Sigmoid colon (tissue), 7 donors: Measurements from ENCODE around the gene ELAVL3. TPM values are rescaled to one million over a fixed set of nuclear protein-coding genes. Genes with fewer than 3 reads are reported as not detected.
"Not testable (repeated sequence)": the region's sequence is repeated elsewhere in the genome, so short reads cannot be mapped to it uniquely, and the experiment has no call there.

ENCODE experiments used
- DNase-seq: peaks from one replicate; pipeline ENCODE4 v3.0.0-alpha.2; 2019
- H3K27ac ChIP-seq, 4 donors: fragments of 200-600 bp; sonication (generic); one replicate each; pipeline ENCODE4 v1.5.1; 2016 to 2019; ENCODE audit warnings: mild to moderate bottlenecking in 1 of 4
- H3K27me3 ChIP-seq, 3 donors: fragments of 200-600 bp; sonication (generic); one replicate each; pipeline ENCODE4 v1.5.1; 2019; ENCODE audit warnings: mild to moderate bottlenecking in 1 of 3
- H3K36me3 ChIP-seq, 4 donors: fragments of 200-600 bp; sonication (generic); one replicate each; pipeline ENCODE4 v1.5.1; 2016 to 2019
- H3K4me1 ChIP-seq, 4 donors: fragments of 200-600 bp; sonication (generic); one replicate each; pipeline ENCODE4 v1.5.1; 2017 to 2019
- H3K4me3 ChIP-seq, 4 donors: fragments of 200-600 bp; sonication (generic); one replicate each; pipeline ENCODE4 v1.5.1; 2017 to 2019; ENCODE audit warnings: mild to moderate bottlenecking in 2 of 4, moderate library complexity in 1 of 4
- H3K9me3 ChIP-seq, 4 donors: fragments of 200-600 bp in 3 of 4; sonication (generic) in 3 of 4; one replicate each; pipeline versions ENCODE4 v1.5.1 to v1.6.1; 2013 to 2019
- CTCF ChIP-seq, 4 experiments: fragments of 450-650 bp in 3 of 4; fragments of 200-600 bp in 1 of 4; IDR thresholded peaks; one replicate each; pipeline ENCODE4 v1.5.1; 2016 to 2019; ENCODE audit warnings: antibody characterized with exemption in 4 of 4, mild to moderate bottlenecking in 3 of 4, moderate library complexity in 2 of 4
- EP300 ChIP-seq, 4 donors: sonication (generic); formaldehyde crosslinking; IDR thresholded peaks; one replicate each; pipeline ENCODE4 v1.6.1; 2017; ENCODE audit warnings: antibody characterized with exemption in 4 of 4
- POLR2A ChIP-seq, 2 donors: fragments of 450-650 bp; IDR thresholded peaks; one replicate each; pipeline ENCODE4 v1.6.1; 2016; ENCODE audit warnings: antibody characterized with exemption in 2 of 2, mild to moderate bottlenecking in 2 of 2, moderate library complexity in 2 of 2
- POLR2AphosphoS5 ChIP-seq, 4 donors: sonication (generic); formaldehyde crosslinking; IDR thresholded peaks; one replicate each; pipeline ENCODE4 v1.6.1; 2017; ENCODE audit warnings: antibody characterized with exemption in 4 of 4
- WGBS, 2 donors: extraction: QIAGEN DNeasy Blood & Tissue Kit; methylation state at CpG; one replicate each; pipeline ENCODE4 v1.1.7; 2013; 5-methylcytosine and 5-hydroxymethylcytosine counted together
- intact Hi-C: fragments of 100-400 bp; cut with DNase I; formaldehyde crosslinking; loops from one replicate; pipeline ENCODE4 v1.15.1; 2023
- polyA plus RNA-seq, 3 donors: library from polyadenylated mRNA; stranded (reverse); fragments of 200-250 nt; gene quantifications; one replicate each; pipeline ENCODE4 v1.2.3, GENCODE V29; 2013
- total RNA-seq, 4 donors: library from RNA; depleted of rRNA; stranded (reverse); fragments of >200 nt; gene quantifications; one replicate each; pipeline ENCODE4 v1.1.0, GENCODE V29; 2016
- donor health status: healthy with polysubstance abuse.
- donor health status: Bipolar disorder and iron deficiency.
- donor health status: healthy.

The ELAVL3 gene
- total and polyA plus RNA-seq, 7 donors, result under 0.01 to 3.0 (median 0.85) TPM; not detected in 1

- H3K4me1 ChIP-seq, result no peaks in the 10 kb centered on the region
- H3K27ac ChIP-seq, result no peak overlapping the region
- H3K36me3 ChIP-seq, result no peaks in the 10 kb centered on the region
- no peaks in the 10 kb centered on the region for H3K9me3 ChIP-seq
- intact Hi-C loops, result no loop called here
- DNase-seq, result no peak
- WGBS, 2 donors, result 76 to 91% methylated on average over 7 of the region's 7 CpGs
- no peak for TF ChIP-seq EP300 (IDR thresholded peaks at IDR 0.05)
- H3K27me3 ChIP-seq, result peaks cover 0 to 14% (median 0%) of the 10 kb centered on the region in 3 donors
- no peak overlapping the region for H3K4me3 ChIP-seq
Observed at GRCh38 chr19:11456659-11457058, 24.2 kb downstream of the ELAVL3 start.

- H3K4me3 ChIP-seq, H3K9me3 ChIP-seq, H3K4me1 ChIP-seq, H3K36me3 ChIP-seq, DNase-seq, H3K27ac ChIP-seq, intact Hi-C loops: not testable (repeated sequence)
- H3K27me3 ChIP-seq, result peaks cover 0 to 18% (median 0%) of the 10 kb centered on the region in 3 donors
- 72 to 92% methylated on average over 9 of the region's 9 CpGs for WGBS, 2 donors
Observed at GRCh38 chr19:11455233-11455554, 25.7 kb downstream of the ELAVL3 start.

DNA sequence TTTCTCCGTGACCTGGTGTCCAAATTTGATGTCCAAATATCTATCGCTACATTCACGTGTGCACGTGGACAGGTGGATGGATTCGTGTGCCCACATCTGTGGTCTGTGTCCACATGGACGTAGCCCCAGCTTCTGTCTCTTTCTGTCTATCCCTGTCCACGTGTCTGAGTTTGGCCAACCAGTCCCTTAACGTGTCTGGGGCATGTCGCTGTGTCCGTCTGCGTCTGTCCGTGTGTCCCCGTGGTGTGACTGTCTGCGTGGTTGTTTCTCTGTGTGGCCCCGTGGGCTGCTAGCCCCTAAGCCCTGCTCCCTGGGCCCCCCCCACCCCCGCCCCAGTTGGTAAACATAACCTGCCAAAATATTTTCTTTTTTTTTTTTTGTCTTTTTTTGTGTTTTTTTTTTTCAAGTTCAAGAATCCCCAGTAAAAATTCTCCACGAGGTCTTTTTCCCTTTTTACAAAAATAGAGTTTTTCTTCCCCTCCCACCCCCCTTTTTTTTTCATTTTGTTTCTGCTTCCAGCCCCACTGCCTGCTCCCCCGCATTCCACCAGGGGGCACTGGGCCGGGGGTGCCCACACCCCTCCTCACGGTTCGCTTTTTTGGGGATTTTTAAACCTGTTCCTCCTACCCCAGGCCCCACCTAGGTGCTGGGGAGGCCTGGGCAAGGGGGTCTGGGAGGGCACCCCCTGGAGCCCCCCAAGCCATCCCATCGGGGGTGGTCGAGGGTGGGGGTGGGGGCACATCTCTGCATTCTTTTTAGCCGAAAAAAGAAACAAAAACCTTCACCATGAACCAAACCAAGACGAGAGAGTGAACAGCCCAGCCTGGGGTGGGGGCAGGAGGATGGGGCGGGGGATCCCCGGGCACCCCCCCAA, 27.1 kb downstream of the ELAVL3 start:
- H3K36me3 ChIP-seq, result peaks cover 5 to 24% (median 15%) of the 10 kb centered on the region in 4 donors
- no peaks in the 10 kb centered on the region for H3K4me1 ChIP-seq
- no peak overlapping the region for H3K4me3 ChIP-seq
- peaks cover 0 to 13% (median 0%) of the 10 kb centered on the region in 3 donors for H3K27me3 ChIP-seq
- H3K27ac ChIP-seq, result no peak overlapping the region
- WGBS, 2 donors, result 39 to 54% methylated on average over 27 of the region's 27 CpGs
- no peak for DNase-seq
- H3K9me3 ChIP-seq, result no peaks in the 10 kb centered on the region
- no peak for TF ChIP-seq CTCF (IDR thresholded peaks at IDR 0.05)
- TF ChIP-seq POLR2A (IDR thresholded peaks at IDR 0.05), result no peak
- TF ChIP-seq EP300 (IDR thresholded peaks at IDR 0.05), result no peak
- TF ChIP-seq POLR2AphosphoS5 (IDR thresholded peaks at IDR 0.05), result no peak
- intact Hi-C loops, result no loop called here

DNA sequence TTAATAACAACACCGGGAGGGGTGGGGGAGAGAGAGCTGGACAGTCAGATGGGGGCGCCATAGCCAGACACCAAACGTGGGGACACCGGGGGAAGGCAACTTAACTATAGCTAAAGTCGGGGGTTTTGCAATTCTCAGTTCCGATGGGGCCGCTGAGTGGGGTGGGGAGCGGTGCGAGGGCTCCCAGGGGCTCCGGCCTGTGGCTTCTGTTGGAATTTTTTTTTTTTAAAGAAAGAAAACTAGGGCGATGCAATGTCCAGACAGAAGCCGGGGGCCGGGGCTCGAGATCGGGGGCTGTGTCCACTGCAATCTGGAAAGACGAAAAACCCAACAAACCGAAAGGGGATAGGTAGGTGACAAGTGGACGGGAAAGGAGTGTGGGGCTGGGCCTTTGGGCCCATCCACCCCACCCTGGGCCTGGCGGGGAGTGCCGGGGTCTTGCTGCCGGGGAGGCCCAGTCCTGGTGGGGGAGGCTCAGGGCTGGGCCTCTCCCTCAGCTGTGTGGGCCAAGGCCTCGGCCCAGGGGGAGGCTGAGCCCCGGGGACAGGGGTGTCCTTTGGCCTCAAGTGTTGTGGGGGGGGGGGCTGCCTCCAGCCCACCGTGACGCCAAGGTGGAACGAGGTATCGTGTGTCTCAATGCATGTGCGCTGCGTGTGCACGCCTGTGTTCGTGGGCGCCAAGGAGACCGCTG, 28.1 kb downstream of the ELAVL3 start:
- H3K27ac ChIP-seq, result no peak overlapping the region
- WGBS, 2 donors, result 75 to 83% methylated on average over 33 of the region's 33 CpGs
- intact Hi-C loops, result no loop called here
- no peaks in the 10 kb centered on the region for H3K9me3 ChIP-seq
- no peak for TF ChIP-seq CTCF (IDR thresholded peaks at IDR 0.05)
- no peak for TF ChIP-seq EP300 (IDR thresholded peaks at IDR 0.05)
- no peak for TF ChIP-seq POLR2AphosphoS5 (IDR thresholded peaks at IDR 0.05)
- DNase-seq, result no peak
- no peak overlapping the region for H3K4me3 ChIP-seq
- peaks cover 0 to 13% (median 0%) of the 10 kb centered on the region in 3 donors for H3K27me3 ChIP-seq
- H3K36me3 ChIP-seq, result peaks cover 5 to 33% (median 23%) of the 10 kb centered on the region in 4 donors
- no peaks in the 10 kb centered on the region for H3K4me1 ChIP-seq

DNA sequence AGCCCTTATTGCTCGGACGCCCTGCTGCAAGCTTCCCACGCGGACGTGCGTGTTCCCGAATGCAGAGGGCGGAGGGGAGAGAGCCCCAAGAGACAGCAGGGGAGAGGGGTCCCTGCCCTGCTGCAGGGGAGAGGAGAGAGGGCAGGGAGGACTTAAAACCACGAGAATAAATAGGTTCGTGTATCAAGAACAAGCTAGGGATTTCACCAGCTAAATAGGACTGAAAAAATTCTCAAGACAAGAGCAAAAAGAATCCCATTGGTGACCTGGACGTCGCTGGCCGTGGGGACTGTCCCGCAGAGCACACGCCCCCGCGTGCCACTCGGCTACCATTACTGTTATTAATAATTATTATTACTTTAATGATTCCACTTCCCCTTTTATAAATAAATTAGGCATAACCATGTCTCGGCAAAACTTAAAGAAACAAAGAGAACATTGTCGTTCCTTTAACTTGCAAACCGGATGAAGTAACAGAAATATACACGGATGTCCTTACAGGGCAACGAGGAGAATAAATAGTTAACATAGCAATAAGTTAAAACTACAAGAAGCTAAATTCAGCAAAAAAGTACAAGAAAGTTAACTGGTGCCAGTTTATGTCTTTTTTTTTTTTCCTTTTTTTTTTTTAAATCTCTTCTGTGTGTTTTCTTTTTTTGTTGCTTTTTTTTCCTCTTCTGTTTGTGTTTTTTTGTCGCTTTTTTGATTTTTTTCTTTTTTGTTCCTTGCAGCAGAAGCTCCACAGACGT, 28.8 kb downstream of the ELAVL3 start:
- WGBS, 2 donors, result 37 to 49% methylated on average over 25 of the region's 25 CpGs
- peaks cover 5 to 40% (median 30%) of the 10 kb centered on the region in 4 donors for H3K36me3 ChIP-seq
- no peaks in the 10 kb centered on the region for H3K9me3 ChIP-seq
- no peak overlapping the region for H3K27ac ChIP-seq
- H3K27me3 ChIP-seq, result peaks cover 0 to 13% (median 0%) of the 10 kb centered on the region in 3 donors
- no peak overlapping the region for H3K4me3 ChIP-seq
- TF ChIP-seq POLR2AphosphoS5 (IDR thresholded peaks at IDR 0.05) (no peak), CTCF (IDR thresholded peaks at IDR 0.05) (no peak), EP300 (IDR thresholded peaks at IDR 0.05) (no peak), POLR2A (IDR thresholded peaks at IDR 0.05) (no peak)
- intact Hi-C loops, result no loop called here
- H3K4me1 ChIP-seq, result no peaks in the 10 kb centered on the region
- no peak for DNase-seq
